ENCODE results near the gene LMF1.

LMF1 gene

DNA sequence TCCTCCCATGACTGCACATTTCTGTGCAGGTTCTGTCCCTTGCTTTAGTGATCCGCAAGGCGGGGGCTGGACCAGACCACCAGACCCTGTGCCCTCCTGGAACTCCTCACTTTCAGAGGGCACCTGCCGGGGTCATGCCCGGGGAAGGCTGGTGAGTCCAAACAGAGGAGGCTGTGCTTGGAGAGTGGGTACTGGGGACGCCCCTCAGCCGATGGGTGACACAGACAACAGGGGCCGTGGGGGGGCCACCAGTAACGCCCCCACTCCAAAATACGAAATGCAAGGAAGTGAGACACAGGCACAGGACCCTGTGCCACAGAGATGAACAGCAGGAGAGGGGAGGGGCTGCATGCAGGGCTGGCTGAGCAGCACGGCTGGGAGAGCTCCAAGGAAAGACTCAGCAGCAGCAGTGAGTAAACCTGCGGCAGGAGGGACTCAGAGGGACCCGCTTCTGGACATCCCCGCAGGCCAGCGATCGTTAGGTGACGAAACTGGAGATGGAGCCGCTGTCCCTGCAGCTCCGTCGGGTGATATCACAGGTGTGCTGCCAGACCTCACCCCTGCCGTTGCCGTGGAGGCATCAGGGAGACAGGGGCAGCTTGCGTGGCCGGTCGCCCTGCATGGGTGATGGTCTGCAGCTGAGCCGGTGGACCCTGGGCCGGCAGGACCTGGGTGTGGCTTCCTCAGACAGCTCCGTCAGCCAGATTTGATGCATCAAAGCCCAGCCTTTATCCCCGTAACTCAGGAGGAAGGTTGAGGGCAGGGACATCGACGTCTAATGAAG is 99.0 kb downstream of the LMF1 start:
- DNase-seq (ENCODE audit: insufficient read length, low spot score) (no peak), FAIRE-seq (no peak)
- TF ChIP-seq PAX5 (IDR thresholded peaks at IDR 0.05; ENCODE audit: insufficient read depth, low read length, severe bottlenecking) = no peak
- TF ChIP-seq POLR2AphosphoS5 (IDR thresholded peaks at IDR 0.05; ENCODE audit: low read depth, low read length) = no peak
- TF ChIP-seq TAF1 (IDR thresholded peaks at IDR 0.05; ENCODE audit: low read depth, low read length) = no peak
- TF ChIP-seq SPI1 (IDR thresholded peaks at IDR 0.05; ENCODE audit: low read depth, low read length) = no peak
- TF ChIP-seq POLR2A (IDR thresholded peaks at IDR 0.05; ENCODE audit: low read depth, low read length) = no peak
- TF ChIP-seq POU2F2 (IDR thresholded peaks at IDR 0.05; ENCODE audit: low read depth, low read length) = no peak

DNA sequence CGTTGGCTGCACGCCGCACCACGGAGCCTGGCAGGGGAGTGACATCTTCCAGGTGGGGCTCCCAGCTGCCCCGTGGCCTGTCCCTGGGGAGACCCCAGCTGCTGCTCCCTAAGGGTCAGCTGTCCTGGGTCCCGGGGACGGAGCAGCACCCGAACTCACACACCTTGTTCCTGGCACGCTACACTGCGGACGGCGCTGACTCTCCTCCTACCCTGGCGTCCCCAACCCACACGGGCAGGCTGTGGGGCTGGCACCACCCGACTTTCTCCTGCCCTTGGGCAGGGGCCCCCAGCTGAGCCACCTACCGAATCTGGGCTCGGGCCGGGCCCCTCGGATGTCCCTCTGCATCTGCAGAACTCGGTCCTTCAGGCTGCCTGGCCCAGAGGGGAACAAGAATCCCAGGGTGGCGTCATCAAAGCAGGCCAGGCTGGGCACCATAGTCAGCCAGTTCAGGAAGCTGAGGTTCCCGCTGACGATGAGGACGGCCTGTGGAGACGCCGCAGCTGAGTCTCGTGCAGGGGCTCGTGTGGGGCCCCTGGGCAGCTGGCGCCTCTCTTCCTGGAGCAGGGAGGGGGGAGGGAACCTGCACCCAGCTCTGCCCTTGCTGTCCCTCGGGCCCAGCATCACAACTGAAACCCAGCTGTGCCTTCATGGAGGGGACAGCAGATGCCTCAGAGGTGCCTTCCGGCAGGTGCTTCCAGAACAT is 99.8 kb downstream of the LMF1 start:
- no peak for DNase-seq (ENCODE audit: insufficient read length, low spot score)
- FAIRE-seq = no peak
- TF ChIP-seq TAF1 (IDR thresholded peaks at IDR 0.05; ENCODE audit: low read depth, low read length) (no peak), PAX5 (IDR thresholded peaks at IDR 0.05; ENCODE audit: insufficient read depth, low read length, severe bottlenecking) (no peak), POU2F2 (IDR thresholded peaks at IDR 0.05; ENCODE audit: low read depth, low read length) (no peak), POLR2AphosphoS5 (IDR thresholded peaks at IDR 0.05; ENCODE audit: low read depth, low read length) (no peak), SPI1 (IDR thresholded peaks at IDR 0.05; ENCODE audit: low read depth, low read length) (no peak), POLR2A (IDR thresholded peaks at IDR 0.05; ENCODE audit: low read depth, low read length) (no peak)

DNA sequence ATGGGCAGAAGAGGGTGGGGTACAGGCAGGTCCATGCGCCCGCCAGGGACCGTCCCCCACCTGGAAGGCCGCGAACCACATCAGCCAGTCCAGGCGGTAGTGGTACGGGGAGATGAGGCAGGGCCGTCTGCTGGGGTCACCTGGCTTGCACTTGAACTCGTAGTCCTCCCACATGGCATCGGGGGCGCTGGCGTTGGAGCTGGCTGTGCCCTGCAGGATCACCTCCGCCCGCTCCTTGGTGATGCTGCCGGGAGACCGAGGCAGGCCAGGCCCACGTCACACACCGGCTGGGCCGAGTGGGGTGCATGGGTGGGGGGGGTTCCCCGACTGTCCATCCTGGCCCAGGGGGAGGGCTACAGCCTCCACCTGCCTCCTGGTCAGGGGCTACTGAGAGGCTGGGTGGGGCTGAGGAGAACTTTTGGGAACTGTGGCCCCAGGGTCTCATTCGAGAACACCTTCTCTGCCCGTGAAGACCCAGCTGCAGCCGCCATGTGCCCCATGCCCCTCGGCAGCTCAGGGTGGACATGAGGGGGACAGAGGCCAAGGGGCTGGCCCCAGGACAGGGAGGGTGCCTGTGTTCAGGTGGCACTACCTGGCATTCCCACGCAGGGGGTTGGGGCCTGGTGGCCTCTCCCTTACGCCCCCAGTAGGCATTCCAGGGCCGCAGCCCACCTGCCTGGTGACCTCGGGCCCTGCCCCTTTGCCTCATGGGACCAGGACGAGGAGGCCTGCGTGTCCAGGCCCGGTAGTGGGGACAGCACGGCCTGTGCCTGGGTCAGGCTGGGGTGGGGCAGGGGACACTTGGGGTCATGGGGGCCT is 100.8 kb downstream of the LMF1 start:
- TF ChIP-seq TAF1 (IDR thresholded peaks at IDR 0.05; ENCODE audit: low read depth, low read length) (no peak), SPI1 (IDR thresholded peaks at IDR 0.05; ENCODE audit: low read depth, low read length) (no peak), POLR2A (IDR thresholded peaks at IDR 0.05; ENCODE audit: low read depth, low read length) (no peak), POLR2AphosphoS5 (IDR thresholded peaks at IDR 0.05; ENCODE audit: low read depth, low read length) (no peak), POU2F2 (IDR thresholded peaks at IDR 0.05; ENCODE audit: low read depth, low read length) (no peak), PAX5 (IDR thresholded peaks at IDR 0.05; ENCODE audit: insufficient read depth, low read length, severe bottlenecking) (no peak)
- FAIRE-seq (no peak), DNase-seq (ENCODE audit: insufficient read length, low spot score) (no peak)

DNA sequence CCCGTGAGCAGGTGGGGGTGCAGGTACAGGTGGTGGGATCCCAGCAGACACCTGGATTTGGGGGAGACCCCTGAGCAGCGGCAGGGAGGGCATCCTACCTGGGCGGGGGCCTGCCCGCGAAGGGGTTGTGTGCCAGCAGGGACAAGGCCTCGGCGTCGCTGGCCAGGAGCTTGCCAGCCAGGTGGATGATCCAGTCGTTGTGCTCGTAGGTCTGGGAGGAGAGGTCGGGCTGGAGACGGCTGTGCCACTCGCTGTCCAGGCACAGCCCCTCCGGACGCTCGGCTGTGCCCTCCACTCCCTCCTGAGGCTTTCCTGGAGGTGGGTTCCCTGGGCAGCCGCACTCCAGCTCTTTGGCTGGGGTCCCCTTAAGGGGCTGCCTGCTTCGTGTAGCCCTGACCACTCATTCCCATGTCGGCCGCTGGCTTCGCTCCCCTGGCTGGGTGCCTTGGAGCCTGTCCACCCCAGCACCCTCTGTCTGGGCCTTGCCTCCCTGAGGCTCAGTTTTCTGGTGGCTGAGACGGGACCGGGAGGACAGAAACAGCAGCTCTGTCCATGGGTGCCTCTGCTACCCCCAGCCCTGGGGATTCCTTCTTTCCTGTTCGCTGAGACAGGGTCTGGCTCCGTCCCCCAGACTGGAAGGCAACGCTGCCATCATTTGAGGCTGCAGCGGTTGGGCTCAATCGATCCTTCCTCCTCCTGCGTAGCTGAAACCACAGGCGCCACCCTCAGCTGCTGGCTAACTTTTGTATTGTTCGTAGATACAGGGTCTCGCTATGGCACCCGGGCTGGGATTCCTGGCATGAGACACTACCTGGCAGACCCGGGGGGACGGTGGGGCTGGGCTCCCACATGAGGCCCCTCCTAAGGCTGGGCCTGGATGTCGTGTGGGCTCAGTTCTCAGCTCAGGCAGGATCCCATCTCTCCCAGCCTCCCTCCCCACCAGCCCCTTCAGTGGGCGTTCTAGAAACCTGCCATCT is 101.7 kb downstream of the LMF1 start:
- no peak for TF ChIP-seq POLR2A (IDR thresholded peaks at IDR 0.05; ENCODE audit: low read depth, low read length)
- TF ChIP-seq POU2F2 (IDR thresholded peaks at IDR 0.05; ENCODE audit: low read depth, low read length) = no peak
- TF ChIP-seq TAF1 (IDR thresholded peaks at IDR 0.05; ENCODE audit: low read depth, low read length) = no peak
- TF ChIP-seq POLR2AphosphoS5 (IDR thresholded peaks at IDR 0.05; ENCODE audit: low read depth, low read length) = no peak
- TF ChIP-seq PAX5 (IDR thresholded peaks at IDR 0.05; ENCODE audit: insufficient read depth, low read length, severe bottlenecking) = no peak
- no peak for TF ChIP-seq SPI1 (IDR thresholded peaks at IDR 0.05; ENCODE audit: low read depth, low read length)
- FAIRE-seq (no peak), DNase-seq (ENCODE audit: insufficient read length, low spot score) (no peak)

DNA sequence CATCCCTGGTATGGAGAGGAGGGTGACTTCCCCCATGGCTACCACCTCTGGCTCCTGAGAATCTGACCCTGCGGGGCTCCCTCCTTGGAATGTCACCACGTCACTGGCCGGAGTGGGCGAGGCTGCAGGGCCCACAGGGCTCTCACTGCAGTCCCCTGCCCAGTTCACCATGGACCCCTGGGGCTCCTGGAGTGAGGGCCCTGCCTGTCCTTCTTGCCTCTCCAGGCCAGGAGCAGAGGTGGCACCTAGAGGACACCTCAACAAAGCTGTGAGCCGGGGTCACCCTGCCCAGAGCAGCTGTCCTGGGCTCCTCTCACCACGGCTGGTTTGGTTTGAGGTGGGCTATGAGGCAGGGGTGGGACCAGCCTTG is 102.4 kb downstream of the LMF1 start:
- TF ChIP-seq POLR2A (IDR thresholded peaks at IDR 0.05; ENCODE audit: low read depth, low read length) = no peak
- TF ChIP-seq PAX5 (IDR thresholded peaks at IDR 0.05; ENCODE audit: insufficient read depth, low read length, severe bottlenecking) = no peak
- no peak for TF ChIP-seq TAF1 (IDR thresholded peaks at IDR 0.05; ENCODE audit: low read depth, low read length)
- TF ChIP-seq SPI1 (IDR thresholded peaks at IDR 0.05; ENCODE audit: low read depth, low read length) = no peak
- no peak for TF ChIP-seq POLR2AphosphoS5 (IDR thresholded peaks at IDR 0.05; ENCODE audit: low read depth, low read length)
- no peak for TF ChIP-seq POU2F2 (IDR thresholded peaks at IDR 0.05; ENCODE audit: low read depth, low read length)
- FAIRE-seq = no peak
- no peak for DNase-seq (ENCODE audit: insufficient read length, low spot score)

DNA sequence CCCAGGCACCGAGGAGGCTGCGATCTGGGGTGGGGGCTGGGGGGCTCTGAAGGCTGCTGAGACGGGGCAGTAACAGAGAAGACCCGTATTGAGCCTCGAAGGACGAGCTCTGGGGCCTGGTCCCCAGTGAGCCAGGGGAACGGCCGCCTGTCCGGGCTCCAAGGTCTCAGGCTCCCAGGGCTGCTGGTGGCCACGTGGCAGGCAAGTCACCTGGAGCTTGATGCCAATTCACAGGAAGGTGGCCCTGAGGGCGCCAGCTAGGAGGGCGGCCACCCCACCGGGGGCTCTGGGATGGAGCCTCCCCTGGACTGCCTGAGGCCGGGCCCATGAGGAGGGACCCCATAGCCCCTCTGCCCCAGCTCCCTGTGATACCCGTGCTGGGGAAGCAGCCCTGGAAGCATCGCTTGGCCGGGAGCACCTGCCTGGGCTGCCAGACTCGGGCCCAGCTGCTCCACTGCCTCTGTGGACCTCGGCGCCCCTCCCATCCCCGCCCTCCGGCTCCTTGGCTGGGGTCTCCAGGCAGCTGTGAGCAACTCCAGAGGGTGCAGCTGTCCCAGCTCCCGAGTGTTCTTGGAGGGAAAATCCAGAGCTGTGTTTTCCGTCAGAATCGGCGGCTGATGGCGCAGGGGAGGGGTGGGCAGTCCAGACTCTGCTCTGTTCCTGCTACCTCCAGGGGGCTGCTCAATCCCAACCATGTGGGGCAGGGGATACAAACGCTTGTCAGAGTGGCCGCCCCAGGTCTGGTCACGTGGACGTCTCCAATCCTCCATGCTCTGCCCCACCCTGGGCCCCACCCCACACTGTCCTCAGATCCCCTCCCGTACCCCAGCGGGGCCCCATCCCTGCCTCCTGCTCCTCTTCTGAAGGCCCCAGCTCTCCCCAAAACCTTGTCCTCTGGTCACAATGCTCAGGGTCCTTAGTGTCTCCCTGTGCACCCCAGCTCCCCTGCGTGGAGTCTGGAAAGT is 103.1 kb downstream of the LMF1 start:
- TF ChIP-seq POLR2AphosphoS5 (IDR thresholded peaks at IDR 0.05; ENCODE audit: low read depth, low read length) (no peak), TAF1 (IDR thresholded peaks at IDR 0.05; ENCODE audit: low read depth, low read length) (no peak), PAX5 (IDR thresholded peaks at IDR 0.05; ENCODE audit: insufficient read depth, low read length, severe bottlenecking) (no peak), POU2F2 (IDR thresholded peaks at IDR 0.05; ENCODE audit: low read depth, low read length) (no peak), POLR2A (IDR thresholded peaks at IDR 0.05; ENCODE audit: low read depth, low read length) (no peak), SPI1 (IDR thresholded peaks at IDR 0.05; ENCODE audit: low read depth, low read length) (no peak)
- no peak for FAIRE-seq

DNA sequence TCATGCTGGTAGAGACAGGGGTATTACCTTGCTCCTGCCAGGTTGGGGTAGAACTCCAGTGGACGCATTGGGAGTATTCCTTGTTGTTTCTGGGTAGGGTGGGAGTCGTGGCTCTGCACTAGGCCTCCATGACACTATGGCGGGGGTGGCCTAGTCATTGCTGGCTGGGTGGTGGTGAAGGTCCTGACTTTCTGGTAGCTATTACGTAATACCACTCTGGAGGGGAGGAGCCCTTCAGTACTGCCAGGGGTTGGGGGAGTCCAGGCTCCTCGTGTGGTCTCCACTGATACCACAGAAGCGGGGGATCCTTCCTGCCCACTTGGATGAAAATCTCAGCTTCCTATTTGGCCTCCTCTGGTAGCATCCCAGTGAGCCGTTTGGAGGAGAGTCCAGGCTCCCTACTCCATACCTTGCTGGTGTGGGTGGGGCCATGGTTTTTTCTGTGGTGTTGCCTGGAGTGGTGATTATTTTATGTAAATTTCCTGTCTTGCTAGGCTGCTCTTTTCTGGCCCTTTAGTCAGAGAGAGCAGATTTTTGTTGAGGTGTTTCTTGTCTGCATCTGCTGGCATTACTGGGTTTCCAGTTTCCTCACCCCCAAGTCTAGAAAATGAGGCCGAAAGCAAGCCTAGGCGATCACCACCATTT is 104.4 kb downstream of the LMF1 start:
- no peak for DNase-seq (ENCODE audit: insufficient read length, low spot score)
- TF ChIP-seq POLR2A (IDR thresholded peaks at IDR 0.05; ENCODE audit: low read depth, low read length) (no peak), POU2F2 (IDR thresholded peaks at IDR 0.05; ENCODE audit: low read depth, low read length) (no peak), SPI1 (IDR thresholded peaks at IDR 0.05; ENCODE audit: low read depth, low read length) (no peak), POLR2AphosphoS5 (IDR thresholded peaks at IDR 0.05; ENCODE audit: low read depth, low read length) (no peak)
- no peak for FAIRE-seq

More for the DNA sequence above, 103.1 kb downstream of the LMF1 start:
- DNase-seq (ENCODE audit: insufficient read length, low spot score) = no peak

All from GM12891 (cell line).